HepG2 (cell line): ENCODE results near the gene ALDH9A1. TPM values are rescaled to one million over a fixed set of nuclear protein-coding genes. Genes with fewer than 3 reads are reported as not detected.

Experiments
- CBX1 ChIP-seq: IDR thresholded peaks from one replicate; pipeline ENCODE4 v1.6.1; 2016; ENCODE audit warnings: antibody characterized with exemption, low read depth
- CENPBD1 ChIP-seq: sonication (generic); formaldehyde crosslinking; IDR thresholded peaks from 2 replicates; pipeline ENCODE4 v1.8.0; 2022; ENCODE audit warnings: missing genetic modification reagents, low read depth, mild to moderate bottlenecking, borderline replicate concordance
- EED ChIP-seq: sonication (generic); formaldehyde crosslinking; IDR thresholded peaks from 2 replicates; pipeline ENCODE4 v1.5.0; 2020; ENCODE audit warnings: mild to moderate bottlenecking, missing genetic modification reagents
- FOXA3 ChIP-seq: IDR thresholded peaks from 2 replicates; pipeline ENCODE4 v1.6.1; 2016; ENCODE audit warnings: missing genetic modification reagents, missing compliant biosample characterization
- GTF2F1 ChIP-seq: fragments of 150-350 bp; IDR thresholded peaks from 2 replicates; pipeline ENCODE4 v1.6.1; 2014; ENCODE audit warnings: low read length
- IKZF5 ChIP-seq: IDR thresholded peaks from 2 replicates; pipeline ENCODE4 v1.6.1; 2018; ENCODE audit warnings: missing genetic modification reagents, mild to moderate bottlenecking, missing compliant biosample characterization
- KDM2A ChIP-seq: sonication (generic); formaldehyde crosslinking; IDR thresholded peaks from 2 replicates; pipeline ENCODE4 v1.4.0; 2020; ENCODE audit warnings: low read depth, missing genetic modification reagents, borderline replicate concordance
- MBNL3 ChIP-seq: fragments of 250-450 bp; sonication (Bioruptor Pico); conservative IDR thresholded peaks from 2 replicates; pipeline ENCODE4 v1.8.0; 2022; ENCODE audit warnings: mild to moderate bottlenecking, inconsistent platforms
- MIER3 ChIP-seq: IDR thresholded peaks from 2 replicates; pipeline ENCODE4 v1.6.1; 2016; ENCODE audit warnings: missing compliant biosample characterization, borderline replicate concordance
- MLLT10 ChIP-seq: sonication (generic); formaldehyde crosslinking; IDR thresholded peaks from 2 replicates; pipeline ENCODE4 v1.4.0; 2020; ENCODE audit warnings: missing genetic modification reagents
- MTA1 ChIP-seq: sonication (generic); formaldehyde crosslinking; IDR thresholded peaks from 2 replicates; pipeline ENCODE4 v1.4.0; 2020; ENCODE audit warnings: missing genetic modification reagents, mild to moderate bottlenecking, borderline replicate concordance
- MTERF4 ChIP-seq: sonication (generic); formaldehyde crosslinking; IDR thresholded peaks from 2 replicates; pipeline ENCODE4 v1.8.0; 2023; ENCODE audit warnings: mild to moderate bottlenecking, missing genetic modification reagents
- MTF2 ChIP-seq: sonication (generic); formaldehyde crosslinking; IDR thresholded peaks from 2 replicates; pipeline ENCODE4 v1.5.0; 2020; ENCODE audit warnings: missing genetic modification reagents, borderline replicate concordance
- MYNN ChIP-seq: sonication (generic); formaldehyde crosslinking; IDR thresholded peaks from 2 replicates; pipeline ENCODE4 v1.4.0; 2020; ENCODE audit warnings: mild to moderate bottlenecking, low read depth, missing genetic modification reagents
- NKX3-1 ChIP-seq: sonication (generic); formaldehyde crosslinking; IDR thresholded peaks from 2 replicates; pipeline ENCODE4 v1.5.0; 2020; ENCODE audit warnings: missing genetic modification reagents
- PCBP1 ChIP-seq: fragments of 200-400 bp; formaldehyde crosslinking; IDR thresholded peaks from 2 replicates; pipeline ENCODE4 v1.6.1; 2017; ENCODE audit warnings: mild to moderate bottlenecking, low read depth, low read length, borderline replicate concordance
- PCBP2 ChIP-seq: fragments of 200-400 bp; formaldehyde crosslinking; optimal IDR thresholded peaks from 2 replicates; pipeline ENCODE3; 2018; ENCODE audit warnings: low read length, low read depth; ENCODE audit not compliant: poor library complexity, severe bottlenecking
- POLR2AphosphoS5 ChIP-seq: IDR thresholded peaks from 2 replicates; pipeline ENCODE4 v1.6.1; 2012; ENCODE audit warnings: low read depth, low read length
- REXO4 ChIP-seq: sonication (generic); formaldehyde crosslinking; IDR thresholded peaks from 2 replicates; pipeline ENCODE4 v1.8.0; 2022; ENCODE audit warnings: missing genetic modification reagents, mild to moderate bottlenecking, borderline replicate concordance
- YY1 ChIP-seq: IDR thresholded peaks from 2 replicates; pipeline ENCODE4 v1.6.1; 2011; ENCODE audit warnings: low read length, low read depth, moderate library complexity, mild to moderate bottlenecking; ENCODE audit not compliant: insufficient read depth, insufficient replicate concordance
- ZBTB14 ChIP-seq: sonication (generic); formaldehyde crosslinking; IDR thresholded peaks from 2 replicates; pipeline ENCODE4 v1.4.0; 2020; ENCODE audit warnings: missing genetic modification reagents
- ZFP62 ChIP-seq: sonication (generic); formaldehyde crosslinking; IDR thresholded peaks from 2 replicates; pipeline ENCODE4 v1.4.0; 2020; ENCODE audit warnings: missing genetic modification reagents
- ZNF124 ChIP-seq: sonication (generic); formaldehyde crosslinking; IDR thresholded peaks from 2 replicates; pipeline ENCODE4 v1.4.0; 2020; ENCODE audit warnings: missing genetic modification reagents
- ZNF17 ChIP-seq: sonication (generic); formaldehyde crosslinking; IDR thresholded peaks from 2 replicates; pipeline ENCODE4 v1.5.0; 2020; ENCODE audit warnings: mild to moderate bottlenecking, missing genetic modification reagents
- ZNF30 ChIP-seq: sonication (generic); formaldehyde crosslinking; IDR thresholded peaks from 2 replicates; pipeline ENCODE4 v1.5.0; 2020; ENCODE audit warnings: mild to moderate bottlenecking, missing genetic modification reagents
- ZNF33A ChIP-seq: sonication (generic); formaldehyde crosslinking; IDR thresholded peaks from 2 replicates; pipeline ENCODE4 v1.5.1; 2020; ENCODE audit warnings: missing genetic modification reagents, mild to moderate bottlenecking, moderate library complexity, borderline replicate concordance
- ZNF737 ChIP-seq: sonication (generic); formaldehyde crosslinking; IDR thresholded peaks from 2 replicates; pipeline ENCODE4 v1.5.0; 2020; ENCODE audit warnings: missing genetic modification reagents, mild to moderate bottlenecking, borderline replicate concordance
- polyA plus RNA-seq, 8 experiments: library from polyadenylated mRNA; depleted of rRNA in 3 of 8; stranded (reverse) in 7 of 8; unstranded in 1 of 8; fragments of >200 nt; fragmentation: Illumina TruSeq in 4 of 8; extraction: Trizol in 4 of 8; gene quantifications; 2 replicates each; pipeline versions ENCODE4 v1.2.1 to v1.2.3, GENCODE V29; 2011 to 2016; ENCODE audit warnings: low read depth in 4 of 8, missing spikeins in 1 of 8, mixed read lengths in 1 of 8; ENCODE audit not compliant: insufficient read depth in 1 of 8
- total RNA-seq, 5 experiments: library from RNA; depleted of rRNA; stranded (reverse); fragments of >200 nt; fragmentation: Illumina TruSeq; extraction: Trizol; gene quantifications; 2 replicates each; pipeline ENCODE4 v1.2.3, GENCODE V29; 2016; ENCODE audit warnings: low read depth in 1 of 5

Gene ALDH9A1
- total and polyA plus RNA-seq, 2 of the 13 experiments (the other 11 are each of a cell fraction or from before 2014, with no cell fraction given): 27.5 to 38.5 TPM

GRCh38 chr1:165630629-165631341, 67.6 kb downstream of the ALDH9A1 start, which contains the start of gene MGST3 (continued):
- peak; percentile 55; the same call in 1 of the 2 replicates for TF ChIP-seq IKZF5 (CRISPR knock-in tag)
- no peak for TF ChIP-seq CBX1
- no peak for TF ChIP-seq ZNF33A
- TF ChIP-seq NKX3-1: peak; percentile 42
- TF ChIP-seq MBNL3 (CRISPR knock-in tag): no peak
- TF ChIP-seq EED: 0 out of 2 replicates have a peak, but pooled peaks have one; percentile 34
- no peak; the same call in 1 of the 2 replicates for TF ChIP-seq FOXA3 (CRISPR knock-in tag)
- no peak for TF ChIP-seq ZNF30
- no peak for TF ChIP-seq REXO4 (CRISPR knock-in tag)
- peak; percentile 67 for TF ChIP-seq ZBTB14
- TF ChIP-seq KDM2A (CRISPR knock-in tag): peak; percentile 70
- peak; percentile 60; the same call in 1 of the 2 replicates for TF ChIP-seq ZNF124
- TF ChIP-seq POLR2AphosphoS5: peak; percentile 71
- TF ChIP-seq MIER3 (CRISPR knock-in tag): no peak
- TF ChIP-seq PCBP1: no peak
- TF ChIP-seq ZFP62 (CRISPR knock-in tag): no peak
- TF ChIP-seq MTF2: no peak
- TF ChIP-seq GTF2F1: no peak
- TF ChIP-seq CENPBD1: no peak
- no peak for TF ChIP-seq MTA1 (CRISPR knock-in tag)
- TF ChIP-seq ZNF17: no peak
- TF ChIP-seq YY1: no peak
- TF ChIP-seq MTERF4: no peak
- no peak; the same call in 1 of the 2 replicates for TF ChIP-seq ZNF737 (CRISPR knock-in tag)
- no peak for TF ChIP-seq PCBP2
- no peak for TF ChIP-seq MLLT10
- TF ChIP-seq MYNN (CRISPR knock-in tag): 0 out of 2 replicates have a peak, but pooled peaks have one; percentile 19
